SIG-M5 (cell line): ENCODE data around the gene SIPA1L2.

Source experiments
- DNase-seq: peaks from one replicate; lab custom pipeline; 2025; lab: John Stamatoyannopoulos, UW

Gene SIPA1L2

DNA sequence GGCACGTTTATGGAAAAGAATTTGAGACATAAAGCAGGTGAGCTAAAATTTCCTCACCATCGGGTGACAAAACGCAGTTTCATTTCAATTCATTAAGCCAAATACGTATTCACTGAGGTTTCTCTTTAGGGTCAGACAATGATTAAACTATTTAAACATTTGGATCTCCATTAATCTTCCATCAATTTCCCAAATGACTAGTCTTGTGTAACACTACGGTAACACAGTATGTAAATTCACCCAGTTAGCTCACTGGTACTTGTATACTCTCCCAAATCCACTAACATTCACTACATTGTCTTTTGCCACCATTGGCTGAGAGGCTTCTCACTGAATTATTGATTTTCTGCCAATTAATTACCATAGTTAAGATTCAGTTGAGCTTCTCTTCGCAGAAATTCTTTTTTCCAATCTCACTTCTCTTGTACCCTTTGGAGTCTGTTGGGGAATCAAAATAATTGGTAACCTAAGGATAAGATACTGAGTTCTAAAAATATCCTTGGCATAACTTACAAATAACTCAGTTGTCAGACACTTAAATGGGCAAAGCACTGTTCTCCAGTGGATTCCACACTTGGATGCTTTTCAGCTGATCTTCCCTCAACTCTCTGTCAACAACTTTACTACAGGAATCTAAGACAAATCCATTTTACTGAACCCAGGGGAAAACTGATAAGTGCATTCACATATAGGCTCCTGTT, 40.7 kb downstream of the SIPA1L2 start:
- no peak for DNase-seq

DNA sequence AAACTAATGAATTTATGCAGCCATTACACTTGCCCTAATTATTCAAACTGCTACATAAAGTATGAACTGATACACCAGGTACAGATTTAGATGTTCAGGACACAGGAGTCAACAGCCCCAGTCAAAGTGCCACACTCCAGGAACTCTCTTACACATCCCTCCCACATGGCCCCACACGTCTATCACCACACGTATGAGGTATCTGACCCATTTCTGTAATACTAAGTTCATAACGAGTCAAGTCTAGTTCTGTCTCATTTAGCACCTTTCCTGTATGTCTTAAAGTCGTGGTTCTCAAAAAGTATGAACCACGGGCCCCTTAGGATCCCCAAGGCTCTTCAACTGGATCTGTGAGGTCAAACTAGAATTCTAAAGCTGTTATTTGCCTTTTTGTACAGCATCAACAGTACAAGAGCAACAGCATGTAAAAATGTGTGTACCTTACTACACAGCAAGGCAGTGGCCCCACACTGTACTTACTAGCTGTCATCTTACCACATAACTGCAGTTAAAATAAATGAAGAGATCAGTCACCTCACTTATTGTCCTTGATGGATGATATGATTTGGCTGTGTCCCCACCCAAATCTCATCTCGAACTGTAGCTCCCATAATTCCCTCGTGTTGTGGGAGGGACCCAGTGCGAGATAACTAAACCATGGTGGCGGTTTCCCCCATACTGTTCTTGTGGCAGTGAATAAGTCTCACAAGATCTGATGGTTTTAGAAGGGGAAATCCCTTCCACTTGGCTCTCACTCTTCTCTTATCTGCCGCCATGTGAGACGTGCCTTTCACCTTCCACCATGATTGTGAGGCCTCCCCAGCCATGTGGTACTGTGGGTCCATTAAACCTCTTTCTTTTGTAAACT, 42.6 kb downstream of the SIPA1L2 start:
- DNase-seq, result no peak

DNA sequence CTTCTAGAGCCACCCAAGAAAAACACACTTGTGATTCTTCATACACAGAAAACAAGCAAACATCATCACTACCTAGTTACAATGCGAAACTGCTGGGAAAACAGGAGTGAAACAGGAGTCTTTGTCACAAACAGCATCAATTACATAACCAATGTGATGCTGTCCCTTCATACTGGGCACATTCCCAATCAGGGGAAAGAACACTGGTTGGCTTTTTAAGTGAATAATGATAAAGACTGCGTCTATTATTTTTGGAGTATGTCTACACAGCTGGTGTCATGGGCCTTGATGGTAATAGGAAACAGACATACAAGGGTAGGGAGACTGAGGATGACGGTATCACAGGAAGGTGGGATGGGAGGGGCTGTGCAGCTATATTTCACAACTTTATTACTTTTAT, 43.3 kb downstream of the SIPA1L2 start:
- no peak for DNase-seq

DNA sequence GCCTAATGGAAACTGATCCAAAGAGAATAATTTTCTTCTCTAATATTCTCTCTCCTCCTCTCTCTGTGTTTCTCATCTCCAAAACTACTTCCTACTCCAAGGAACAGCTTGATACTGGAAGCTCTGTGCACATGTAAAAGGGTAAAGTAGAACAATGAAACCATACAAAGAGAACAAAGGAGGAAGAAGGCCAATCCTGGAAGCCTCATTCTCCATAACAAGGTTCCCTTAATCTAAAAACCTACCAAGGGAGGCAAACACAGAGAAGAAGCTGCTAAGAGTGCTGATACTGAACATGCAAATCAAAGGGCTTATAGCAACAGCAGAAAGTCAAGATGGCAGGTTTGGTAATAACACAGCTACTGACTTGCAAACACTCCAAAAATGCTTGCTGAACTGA, 44.4 kb downstream of the SIPA1L2 start:
- no peak for DNase-seq

- no peak for DNase-seq
Measured at GRCh38 chr1:232581932-232582331, 48.0 kb downstream of the SIPA1L2 start.
